ENCODE results near the gene SSX2IP. TPM values are rescaled to one million over a fixed set of nuclear protein-coding genes. Genes with fewer than 3 reads are reported as not detected.

The SSX2IP gene
- polyA plus RNA-seq, 3 donors, result 0.85 to 2.8 (median 2.2) TPM

DNA sequence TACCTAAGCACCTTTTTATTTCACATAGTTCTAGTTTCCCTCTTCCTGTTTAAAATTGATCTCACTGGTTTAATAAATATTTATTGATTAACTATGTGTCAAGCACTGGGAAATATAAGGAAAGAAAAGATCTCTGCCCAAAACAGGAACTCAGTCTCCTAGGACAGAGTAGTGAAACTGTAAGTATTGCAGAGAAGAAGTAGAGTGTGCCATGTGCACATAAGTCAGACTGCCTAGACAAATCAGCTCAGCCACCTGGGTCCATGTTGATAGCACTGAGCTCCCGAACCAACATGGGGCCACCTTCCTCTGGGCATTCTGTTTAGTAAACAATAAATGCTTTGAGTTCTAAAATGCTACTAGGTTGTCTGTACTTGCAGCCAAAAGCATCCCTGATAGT lies 9.8 kb upstream of the SSX2IP start:
- no peaks in the 10 kb centered on the region for H4K20me1 ChIP-seq (ENCODE audit: insufficient read depth, low read length)
- Mint-ChIP-seq H3K27ac (peak overlapping the region in 5 of 7 donors; percentile 16 to 81 (median 28)), H3K4me3 (no peak overlapping the region)

DNA sequence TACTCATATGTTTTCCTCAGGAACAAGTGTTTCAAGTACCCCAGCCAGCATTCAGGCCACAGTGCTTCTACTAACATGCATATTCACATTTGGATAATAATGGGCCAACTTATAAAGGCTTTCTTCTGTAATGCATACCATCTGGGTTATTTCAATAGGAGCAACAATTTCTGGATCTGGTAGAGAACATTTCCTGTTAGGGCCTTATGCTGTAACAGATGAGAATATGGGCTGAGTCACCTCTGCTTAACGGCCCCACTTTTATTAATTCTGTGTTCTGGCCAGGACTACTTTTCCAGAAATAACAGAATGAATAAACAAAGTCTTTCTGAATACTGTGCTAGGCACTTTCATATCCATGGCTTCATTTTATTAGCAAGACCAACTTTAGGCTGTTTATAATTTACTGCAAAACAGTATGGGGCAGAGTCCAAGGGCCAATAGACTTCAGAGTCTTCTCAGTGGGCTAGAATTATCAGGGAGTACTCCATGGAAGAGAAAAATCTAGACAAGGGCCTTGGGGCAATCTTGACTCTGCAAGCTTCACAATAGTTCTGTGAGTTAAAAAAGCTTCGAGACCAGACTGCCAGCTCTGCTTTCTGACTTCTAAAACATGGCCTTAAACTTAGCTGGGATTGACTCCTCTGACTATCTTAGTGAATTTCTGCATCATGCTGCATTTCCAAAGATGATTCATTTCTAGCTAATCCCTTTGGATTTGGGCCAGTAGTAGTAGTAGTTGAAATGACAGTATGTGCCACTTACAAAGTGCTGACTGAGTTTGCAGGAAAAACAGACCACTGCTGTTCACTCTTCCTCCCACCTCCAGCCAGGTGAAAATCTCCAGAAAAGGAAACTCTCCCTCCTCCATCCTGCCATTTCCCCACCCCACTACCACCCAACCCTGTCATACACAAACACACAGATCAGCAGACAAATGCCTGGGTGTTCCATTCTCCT lies 8.2 kb upstream of the SSX2IP start:
- no peak overlapping the region for H3K4me2 ChIP-seq (replicated peaks; ENCODE audit: extremely low read depth, low read length, poor library complexity, severe bottlenecking)
- DNase-seq, result no peak
- H3K4me1 Mint-ChIP-seq, result peaks cover 13% of the 10 kb centered on the region
- no peaks in the 10 kb centered on the region for H3K27me3 ChIP-seq (ENCODE audit: control insufficient read depth in 2 of 2, insufficient read depth in 2 of 2, low read length in 2 of 2)
- no peak overlapping the region for H3K27ac ChIP-seq (ENCODE audit: low read depth in 1 of 2, low read length in 2 of 2)
- no peaks in the 10 kb centered on the region for H3K36me3 ChIP-seq (replicated peaks in 1 of 2; ENCODE audit: control insufficient read depth in 1 of 2, insufficient read depth in 2 of 2, low read length in 2 of 2)
- no peaks in the 10 kb centered on the region for H3K79me2 ChIP-seq (ENCODE audit: insufficient read depth, low read length)
- no peak overlapping the region for H3K9ac ChIP-seq (ENCODE audit: insufficient read depth, low read length, poor library complexity, severe bottlenecking)
- TF ChIP-seq, protein P1, sequence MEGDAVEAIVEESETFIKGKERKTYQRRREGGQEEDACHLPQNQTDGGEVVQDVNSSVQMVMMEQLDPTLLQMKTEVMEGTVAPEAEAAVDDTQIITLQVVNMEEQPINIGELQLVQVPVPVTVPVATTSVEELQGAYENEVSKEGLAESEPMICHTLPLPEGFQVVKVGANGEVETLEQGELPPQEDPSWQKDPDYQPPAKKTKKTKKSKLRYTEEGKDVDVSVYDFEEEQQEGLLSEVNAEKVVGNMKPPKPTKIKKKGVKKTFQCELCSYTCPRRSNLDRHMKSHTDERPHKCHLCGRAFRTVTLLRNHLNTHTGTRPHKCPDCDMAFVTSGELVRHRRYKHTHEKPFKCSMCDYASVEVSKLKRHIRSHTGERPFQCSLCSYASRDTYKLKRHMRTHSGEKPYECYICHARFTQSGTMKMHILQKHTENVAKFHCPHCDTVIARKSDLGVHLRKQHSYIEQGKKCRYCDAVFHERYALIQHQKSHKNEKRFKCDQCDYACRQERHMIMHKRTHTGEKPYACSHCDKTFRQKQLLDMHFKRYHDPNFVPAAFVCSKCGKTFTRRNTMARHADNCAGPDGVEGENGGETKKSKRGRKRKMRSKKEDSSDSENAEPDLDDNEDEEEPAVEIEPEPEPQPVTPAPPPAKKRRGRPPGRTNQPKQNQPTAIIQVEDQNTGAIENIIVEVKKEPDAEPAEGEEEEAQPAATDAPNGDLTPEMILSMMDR (IDR thresholded peaks at IDR 0.05), result no peak
- H3K9me3 ChIP-seq (replicated peaks in 1 of 2; ENCODE audit: control insufficient read depth in 1 of 2, insufficient read depth in 1 of 2, low read length in 2 of 2), result no peaks in the 10 kb centered on the region
- H2AFZ ChIP-seq (ENCODE audit: insufficient read depth, low read depth, low read length, poor library complexity, severe bottlenecking), result peak overlapping the region; percentile 5
- intact Hi-C loops (cut with micrococcal nuclease), result loop anchor here (10.0 kb wide), 2 partner anchors 124 to 554 kb away; partner anchors contain the start of genes CTBS (in 2 of the 2) and PRKACB (in 1 of the 2)
- H4K20me1 ChIP-seq (ENCODE audit: insufficient read depth, low read length), result no peaks in the 10 kb centered on the region
- peaks cover 4 to 14% of the 10 kb centered on the region in 2 donors for H3K4me1 ChIP-seq (ENCODE audit: control insufficient read depth in 1 of 2, insufficient read depth in 2 of 2, low read length in 2 of 2)
- H3K4me3 Mint-ChIP-seq, result no peak overlapping the region
- no peak overlapping the region for H3K4me3 ChIP-seq (replicated peaks in 1 of 3; ENCODE audit: low read depth in 2 of 3, low read length in 3 of 3)
- H3K27ac Mint-ChIP-seq, result no peak overlapping the region
- peaks cover 0 to 2% (median 0%) of the 10 kb centered on the region in 7 donors for H3K9me3 Mint-ChIP-seq
- WGBS (ENCODE audit: insufficient coverage), result 100% methylated on average over 1 of the region's 2 CpGs
- peaks cover 0 to 4% (median 0%) of the 10 kb centered on the region in 3 donors for H3K27me3 Mint-ChIP-seq (ENCODE audit: low read depth in 3 of 3)
- no peaks in the 10 kb centered on the region for H3K36me3 Mint-ChIP-seq

More for the DNA sequence above, 9.8 kb upstream of the SSX2IP start:
- TF ChIP-seq, protein P1 (IDR thresholded peaks at IDR 0.05), result no peak
- intact Hi-C loops (cut with micrococcal nuclease), result no loop called here
- H3K79me2 ChIP-seq (ENCODE audit: insufficient read depth, low read length), result no peaks in the 10 kb centered on the region
- peak; percentile 20 to 50 (median 42) for DNase-seq
- H3K9ac ChIP-seq (ENCODE audit: insufficient read depth, low read length, poor library complexity, severe bottlenecking), result no peak overlapping the region
- H3K4me3 ChIP-seq (replicated peaks in 1 of 3; ENCODE audit: low read depth in 2 of 3, low read length in 3 of 3), result no peak overlapping the region
- no peaks in the 10 kb centered on the region for H3K9me3 ChIP-seq (replicated peaks in 1 of 2; ENCODE audit: control insufficient read depth in 1 of 2, insufficient read depth in 1 of 2, low read length in 2 of 2)
- Mint-ChIP-seq H3K27me3 (ENCODE audit: low read depth in 3 of 3) (peaks cover 0 to 4% (median 0%) of the 10 kb centered on the region in 3 donors), H3K4me1 (peaks cover 16% of the 10 kb centered on the region), H3K9me3 (peaks cover 0 to 2% (median 0%) of the 10 kb centered on the region in 7 donors), H3K36me3 (no peaks in the 10 kb centered on the region)
- peak overlapping the region in 1 of 2 donors; percentile 17 for H3K27ac ChIP-seq (ENCODE audit: low read depth in 1 of 2, low read length in 2 of 2)
- H3K4me1 ChIP-seq (ENCODE audit: control insufficient read depth in 1 of 2, insufficient read depth in 2 of 2, low read length in 2 of 2), result peaks cover 4 to 13% of the 10 kb centered on the region in 2 donors
- H3K27me3 ChIP-seq (ENCODE audit: control insufficient read depth in 2 of 2, insufficient read depth in 2 of 2, low read length in 2 of 2), result no peaks in the 10 kb centered on the region
- no peaks in the 10 kb centered on the region for H3K36me3 ChIP-seq (replicated peaks in 1 of 2; ENCODE audit: control insufficient read depth in 1 of 2, insufficient read depth in 2 of 2, low read length in 2 of 2)
- WGBS (ENCODE audit: insufficient coverage), result 0% methylated on average over 1 of the region's 1 CpG
- H2AFZ ChIP-seq (ENCODE audit: insufficient read depth, low read depth, low read length, poor library complexity, severe bottlenecking), result no peak overlapping the region
- H3K4me2 ChIP-seq (replicated peaks; ENCODE audit: extremely low read depth, low read length, poor library complexity, severe bottlenecking), result peak overlapping the region; percentile 2

Measured in CD14-positive monocyte (primary cell).